GM19043 (cell line): ENCODE results near the gene CLCN4.

Experiments
- ATAC-seq: cut with Tn5 transposase; IDR thresholded peaks from one replicate; pipeline ENCODE4 v1.9.1; 2021; ENCODE audit warnings: low read depth; ENCODE audit not compliant: unreplicated experiment

The CLCN4 gene

DNA sequence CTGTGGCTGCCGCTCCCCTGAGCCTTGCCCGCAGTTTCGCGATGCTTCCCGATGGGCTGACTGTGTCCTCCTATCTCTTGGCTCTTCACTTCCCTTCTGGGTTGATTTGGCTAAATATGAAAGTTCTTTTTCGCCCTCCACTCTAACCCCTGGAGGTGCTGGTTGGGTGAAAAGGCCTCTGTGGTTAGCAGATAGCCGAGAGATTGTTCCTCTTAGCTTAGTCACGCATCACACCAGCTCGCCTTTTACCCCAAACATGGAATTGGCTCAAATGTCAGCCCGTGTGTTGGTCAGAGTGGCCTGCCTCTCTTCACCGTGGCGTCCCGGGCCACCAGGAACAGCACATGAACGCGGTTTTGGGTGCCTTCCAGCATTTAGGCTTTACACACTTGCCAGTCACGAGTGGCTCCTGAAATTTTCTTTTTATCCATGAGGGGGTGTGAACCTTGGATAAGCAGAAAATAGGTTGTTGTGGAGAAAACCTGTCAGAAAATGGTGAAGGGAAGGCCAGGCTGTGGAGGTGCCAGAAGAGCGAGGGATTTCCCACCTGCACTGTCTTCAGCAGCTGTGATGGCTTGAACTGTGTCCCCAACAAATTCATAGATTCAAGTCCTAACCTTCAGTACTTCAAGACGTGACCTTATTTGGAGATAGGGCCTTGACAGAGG lies 8.9 kb downstream of the CLCN4 start:
- ATAC-seq, result no peak

DNA sequence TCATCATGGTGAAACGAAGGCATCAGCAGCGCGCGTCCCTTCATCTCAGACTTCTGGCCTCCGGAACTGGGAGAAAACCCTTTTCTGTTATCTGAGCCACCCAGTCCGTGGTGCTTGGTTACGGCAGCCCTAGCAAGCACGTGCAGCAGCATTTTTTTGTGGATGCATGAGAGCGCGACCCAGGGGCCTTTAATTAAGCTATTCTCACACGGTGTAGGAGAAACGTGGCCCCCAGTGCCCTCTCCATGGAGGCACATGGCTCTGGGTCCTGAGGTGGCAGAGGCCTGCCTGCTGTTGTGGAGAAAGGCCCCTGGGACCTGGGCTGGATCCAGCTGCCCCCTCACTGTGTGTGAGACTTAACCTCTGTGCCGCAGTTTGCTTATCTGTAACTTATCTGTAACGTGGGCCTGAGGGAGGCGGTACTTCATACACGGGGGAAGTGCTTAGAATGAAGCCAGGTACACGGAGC lies 9.5 kb downstream of the CLCN4 start:
- ATAC-seq, result no peak

- no peak for ATAC-seq
Measured at GRCh38 chrX:10166731-10167151, 10.0 kb downstream of the CLCN4 start.

DNA sequence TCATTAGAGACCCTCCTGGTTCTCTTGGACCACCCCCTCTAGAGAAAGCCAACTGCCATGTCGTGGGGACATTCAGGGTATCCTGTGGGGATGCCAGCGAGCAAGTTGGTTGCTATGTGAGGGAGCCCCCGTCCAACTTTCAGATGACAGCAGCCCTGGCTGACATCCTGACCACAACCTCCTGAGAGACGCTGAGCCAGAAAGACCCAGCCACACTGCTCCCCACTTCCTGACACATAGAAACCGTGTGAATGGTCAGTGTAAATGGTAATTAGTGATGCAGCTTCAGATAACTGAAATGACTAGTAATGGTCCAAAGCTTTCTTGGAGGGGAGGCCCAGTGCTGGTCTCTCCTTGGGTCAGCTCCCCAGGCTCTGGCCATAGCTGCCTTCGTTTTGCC lies 10.8 kb downstream of the CLCN4 start:
- ATAC-seq, result no peak

GRCh38 chrX:10168226-10168625 lies 11.5 kb downstream of the CLCN4 start:
- no peak for ATAC-seq

GRCh38 chrX:10169175-10169574 lies 12.4 kb downstream of the CLCN4 start:
- ATAC-seq, result no peak

GRCh38 chrX:10171249-10171648 lies 14.5 kb downstream of the CLCN4 start:
- no peak for ATAC-seq

DNA sequence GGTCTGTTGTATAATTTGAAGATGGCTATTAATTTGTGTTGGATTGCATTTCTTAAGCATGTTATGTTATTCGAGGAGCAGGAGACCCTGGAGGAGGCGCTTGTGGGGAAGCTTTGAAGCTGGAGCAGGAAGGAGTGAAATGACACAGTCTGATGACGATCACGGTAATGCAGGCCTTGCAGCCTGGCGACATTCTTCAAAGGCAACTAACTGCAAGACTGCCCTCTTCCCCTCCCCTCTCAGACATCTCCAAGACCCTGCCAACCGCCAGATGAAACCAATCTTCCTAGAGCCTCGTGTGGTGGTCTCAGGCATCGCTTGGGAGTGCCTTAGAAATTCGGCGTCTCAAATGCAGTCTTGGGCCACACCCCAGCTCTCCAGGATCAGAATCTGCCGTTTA lies 16.1 kb downstream of the CLCN4 start:
- ATAC-seq, result no peak

GRCh38 chrX:10173331-10173900 lies 16.6 kb downstream of the CLCN4 start:
- ATAC-seq, result no peak

GRCh38 chrX:10174051-10174450 lies 17.3 kb downstream of the CLCN4 start:
- no peak for ATAC-seq

DNA sequence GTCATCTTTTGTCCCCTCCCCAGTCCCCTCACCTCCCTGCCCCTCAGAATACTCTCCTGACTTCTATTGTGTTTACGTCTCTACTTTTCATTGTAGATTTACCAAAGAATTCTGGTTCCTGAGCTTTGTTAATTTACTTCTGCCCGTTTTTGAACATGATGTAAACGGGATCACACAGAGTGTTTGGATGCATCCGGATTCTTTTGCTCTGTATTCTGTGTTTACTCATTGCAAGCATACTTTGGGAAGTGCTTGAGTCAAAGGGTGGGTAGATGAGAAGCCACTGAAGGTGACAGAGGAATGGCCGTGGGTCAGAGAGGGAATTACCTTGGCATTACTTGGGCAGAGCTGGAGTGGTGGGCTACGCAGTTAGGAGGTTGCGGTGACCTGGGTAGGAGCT lies 18.0 kb downstream of the CLCN4 start:
- ATAC-seq, result no peak

GRCh38 chrX:10175319-10175871 lies 18.6 kb downstream of the CLCN4 start:
- no peak for ATAC-seq

GRCh38 chrX:10176121-10177003 lies 19.6 kb downstream of the CLCN4 start:
- no peak for ATAC-seq

GRCh38 chrX:10177004-10177396 lies 20.2 kb downstream of the CLCN4 start:
- ATAC-seq, result no peak

- ATAC-seq, result no peak
Measured at GRCh38 chrX:10177601-10178000, 20.8 kb downstream of the CLCN4 start.

- no peak for ATAC-seq
Measured at GRCh38 chrX:10178866-10179463, 22.2 kb downstream of the CLCN4 start.

GRCh38 chrX:10183760-10184159 lies 27.0 kb downstream of the CLCN4 start:
- ATAC-seq, result no peak

GRCh38 chrX:10184411-10184810 lies 27.6 kb downstream of the CLCN4 start:
- ATAC-seq, result no peak

DNA sequence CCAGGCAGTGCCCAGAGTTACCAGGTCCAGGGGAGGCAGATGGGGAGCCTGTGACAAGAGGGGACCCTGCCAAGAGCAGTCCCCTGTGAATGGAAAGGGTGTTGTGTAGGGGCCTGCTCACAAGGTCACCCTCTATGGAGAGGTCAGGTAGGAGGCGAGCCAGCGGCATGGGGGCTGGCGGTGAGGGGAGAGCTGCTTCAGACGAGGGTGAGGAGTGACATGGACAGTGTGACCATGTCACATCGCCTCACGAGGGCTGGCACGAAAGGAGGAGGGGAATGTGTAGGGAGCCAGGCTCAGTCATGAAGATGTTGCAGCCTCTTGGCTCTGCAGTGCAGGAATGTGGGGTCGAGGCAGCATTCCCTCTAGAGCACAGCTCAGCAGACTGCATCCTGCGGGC lies 29.6 kb downstream of the CLCN4 start:
- ATAC-seq, result no peak

GRCh38 chrX:10187421-10187820 lies 30.6 kb downstream of the CLCN4 start:
- ATAC-seq, result no peak
